Measurements from ENCODE around the gene ASCC1.
A peak's percentile ranks its signal among the peaks of the same experiment; 100 is the strongest.

The ASCC1 gene

GRCh38 chr10:72062832-72063702 is 153.0 kb downstream of the ASCC1 start:
- no peak for DNase-seq

GRCh38 chr10:72062382-72062781 is 153.7 kb downstream of the ASCC1 start:
- DNase-seq = no peak

- no peak for DNase-seq
These were observed 154.1 kb downstream of the ASCC1 start for GRCh38 chr10:72061930-72062329.

- no peak for DNase-seq
These were observed 154.6 kb downstream of the ASCC1 start for GRCh38 chr10:72061491-72061890.

GRCh38 chr10:72059843-72060822 is 155.9 kb downstream of the ASCC1 start:
- DNase-seq = no peak

- DNase-seq = no peak
These were observed 156.9 kb downstream of the ASCC1 start for GRCh38 chr10:72058989-72059842.

GRCh38 chr10:72058347-72058898 is 157.7 kb downstream of the ASCC1 start:
- DNase-seq = no peak

- no peak for DNase-seq
These were observed 158.9 kb downstream of the ASCC1 start for GRCh38 chr10:72056932-72057751.

- DNase-seq = no peak
These were observed 160.0 kb downstream of the ASCC1 start for GRCh38 chr10:72056113-72056512.

- DNase-seq = no peak
These were observed 162.4 kb downstream of the ASCC1 start for GRCh38 chr10:72053690-72054089.

- no peak for DNase-seq
These were observed 165.2 kb downstream of the ASCC1 start for GRCh38 chr10:72050873-72051272.

- no peak for DNase-seq
These were observed 165.9 kb downstream of the ASCC1 start for GRCh38 chr10:72049969-72050781.

GRCh38 chr10:72049472-72049871 is 166.6 kb downstream of the ASCC1 start:
- no peak for DNase-seq

GRCh38 chr10:72048450-72049124 is 167.5 kb downstream of the ASCC1 start:
- DNase-seq = peak; percentile 95
